HEK293T (cell line): ENCODE measurements around the gene MROH8.

Experiments
- ARNT ChIP-seq: fragments of 450-650 bp; IDR thresholded peaks from 2 replicates; pipeline ENCODE4 v1.6.1; 2017; ENCODE audit warnings: mild to moderate bottlenecking
- FOXM1 ChIP-seq: fragments of 450-650 bp; IDR thresholded peaks from 2 replicates; pipeline ENCODE4 v1.6.1; 2017; ENCODE audit warnings: mild to moderate bottlenecking, borderline replicate concordance
- SUZ12 ChIP-seq: fragments of 450-650 bp; IDR thresholded peaks from 2 replicates; pipeline ENCODE4 v1.6.1; 2016; ENCODE audit warnings: mild to moderate bottlenecking
- TARDBP ChIP-seq: fragments of 450-650 bp; IDR thresholded peaks from 2 replicates; pipeline ENCODE4 v1.6.1; 2016

DNA sequence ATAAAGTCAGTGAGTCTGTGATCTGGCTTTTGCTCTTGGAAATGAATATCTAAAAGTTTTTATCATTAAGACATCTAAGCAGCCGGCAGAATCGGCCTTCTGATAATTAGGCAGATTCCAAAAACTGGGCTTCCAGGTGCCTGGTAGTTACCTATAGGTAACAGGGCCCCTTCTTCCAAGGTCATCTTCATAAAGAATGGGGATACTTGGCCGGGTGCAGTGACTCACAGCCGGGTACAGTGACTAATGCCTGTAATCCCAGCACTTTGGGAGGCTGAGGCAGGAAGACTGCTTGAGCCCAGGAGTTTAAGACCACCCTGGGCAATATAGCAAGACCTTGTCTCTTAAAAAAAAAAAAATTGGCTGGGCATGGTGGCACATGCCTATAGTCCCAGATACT lies 70.7 kb downstream of the MROH8 start:
- TF ChIP-seq SUZ12 (no peak), ARNT (no peak), TARDBP (no peak), FOXM1 (no peak)
